ENCODE data around the gene CCDC190. TPM values are rescaled to one million over a fixed set of nuclear protein-coding genes. Genes with fewer than 3 reads are reported as not detected.
"Not testable (repeated sequence)": the region's sequence is repeated elsewhere in the genome, so short reads cannot be mapped to it uniquely, and the experiment has no call there.

The CCDC190 gene
- total RNA-seq, 1 experiment from 2014 or later = not detected

GRCh38 chr1:162872981-162873380 is 12.0 kb upstream of the CCDC190 start:
- Histone ChIP-seq H3K9me3 (ENCODE audit: insufficient read depth, low read depth) (no peaks in the 10 kb centered on the region), H3K4me3 (no peak overlapping the region), H3K27me3 (ENCODE audit: insufficient read depth, low read depth) (no peaks in the 10 kb centered on the region), H3K4me2 (no peak overlapping the region), H3K4me1 (replicated peaks; ENCODE audit: insufficient read depth) (no peaks in the 10 kb centered on the region), H4K20me1 (ENCODE audit: insufficient read depth) (no peaks in the 10 kb centered on the region), H3K9me2 (ENCODE audit: insufficient read depth) (no peaks in the 10 kb centered on the region), H3K36me3 (ENCODE audit: low read depth) (no peaks in the 10 kb centered on the region), H3K79me2 (ENCODE audit: low read depth) (no peaks in the 10 kb centered on the region), H2AFZ (no peak overlapping the region), H3K27ac (no peak overlapping the region), H3F3A (ENCODE audit: insufficient read depth, low read depth) (no peaks in the 10 kb centered on the region)
- no TSS peak for BruUV-seq (replicated peaks)
- ChIA-PET CTCF (no interaction called here), POLR2A (ENCODE audit: unreplicated experiment) (no interaction called here)
- intact Hi-C loops (cut with micrococcal nuclease; ENCODE audit: unreplicated experiment) = no loop called here
- TF ChIP-seq CTCF (conservative IDR thresholded peaks at IDR 0.05) (no peak), EZH2 (IDR thresholded peaks at IDR 0.05; ENCODE audit: low read depth) (no peak)
- DNase-seq = no peak

GRCh38 chr1:162871417-162871816 is 10.4 kb upstream of the CCDC190 start:
- BruUV-seq (replicated peaks); DNase-seq; H3K9me3 ChIP-seq (ENCODE audit: insufficient read depth, low read depth); H3K27me3 ChIP-seq (ENCODE audit: insufficient read depth, low read depth); H2AFZ ChIP-seq; H3K4me3 ChIP-seq; H3K4me2 ChIP-seq; H4K20me1 ChIP-seq (ENCODE audit: insufficient read depth); H3K27ac ChIP-seq; H3K36me3 ChIP-seq (ENCODE audit: low read depth); H3K9me2 ChIP-seq (ENCODE audit: insufficient read depth); POLR2A ChIA-PET (ENCODE audit: unreplicated experiment); H3K4me1 ChIP-seq (replicated peaks; ENCODE audit: insufficient read depth); H3K79me2 ChIP-seq (ENCODE audit: low read depth); CTCF ChIA-PET; intact Hi-C loops (cut with micrococcal nuclease; ENCODE audit: unreplicated experiment); H3F3A ChIP-seq (ENCODE audit: insufficient read depth, low read depth): not testable (repeated sequence)

GRCh38 chr1:162868972-162869371 is 8.0 kb upstream of the CCDC190 start:
- no TSS peak for BruUV-seq (replicated peaks)
- H3F3A ChIP-seq (ENCODE audit: insufficient read depth, low read depth) = no peaks in the 10 kb centered on the region; the same call in 1 of the 2 replicates

More at GRCh38 chr1:162868972-162869371, 8.0 kb upstream of the CCDC190 start:
- no peaks in the 10 kb centered on the region for H3K4me1 ChIP-seq (replicated peaks; ENCODE audit: insufficient read depth)
- no peak overlapping the region for H3K27ac ChIP-seq
- H4K20me1 ChIP-seq (ENCODE audit: insufficient read depth) = no peaks in the 10 kb centered on the region
- TF ChIP-seq EZH2 (IDR thresholded peaks at IDR 0.05; ENCODE audit: low read depth) (no peak), CTCF (conservative IDR thresholded peaks at IDR 0.05) (no peak)
- no peak overlapping the region for H3K4me2 ChIP-seq
- no peaks in the 10 kb centered on the region for H3K9me2 ChIP-seq (ENCODE audit: insufficient read depth)
- POLR2A ChIA-PET (ENCODE audit: unreplicated experiment) = no interaction called here
- H3K4me3 ChIP-seq = no peak overlapping the region
- H3K27me3 ChIP-seq (ENCODE audit: insufficient read depth, low read depth) = no peaks in the 10 kb centered on the region
- no peaks in the 10 kb centered on the region; the same call in 1 of the 2 replicates for H3K9me3 ChIP-seq (ENCODE audit: insufficient read depth, low read depth)
- no peak for DNase-seq
- H3K36me3 ChIP-seq (ENCODE audit: low read depth) = no peaks in the 10 kb centered on the region
- CTCF ChIA-PET = no interaction called here
- H3K79me2 ChIP-seq (ENCODE audit: low read depth) = no peaks in the 10 kb centered on the region
- no peak overlapping the region for H2AFZ ChIP-seq
- intact Hi-C loops (cut with micrococcal nuclease; ENCODE audit: unreplicated experiment) = no loop called here

Measured in PC-9 (cell line).